ENCODE measurements around the gene GIMAP2.

Gene GIMAP2

DNA sequence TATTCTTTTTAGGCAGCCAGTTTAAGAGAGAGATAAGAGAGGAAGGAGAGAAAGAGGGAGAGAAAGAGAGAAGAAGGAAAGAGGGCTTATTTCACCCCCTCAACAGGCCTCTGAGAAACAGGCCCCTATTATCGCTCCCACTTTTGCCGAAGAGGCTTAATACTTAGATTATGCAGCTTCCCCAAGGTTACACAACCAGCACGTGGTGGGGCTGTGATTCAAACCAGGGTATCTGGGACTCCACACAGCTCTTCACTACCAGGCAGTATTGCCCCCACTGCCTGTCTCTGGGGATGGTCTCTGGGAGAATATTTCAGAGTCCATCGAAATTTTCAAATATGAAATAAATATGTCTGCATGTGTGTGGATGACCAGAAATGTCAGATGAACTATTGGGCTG is 33.9 kb downstream of the GIMAP2 start:
- WGBS (ENCODE audit: extremely low coverage, insufficient coverage, insufficient read length), result no CpG with 5 or more reads among the region's 4 CpGs

DNA sequence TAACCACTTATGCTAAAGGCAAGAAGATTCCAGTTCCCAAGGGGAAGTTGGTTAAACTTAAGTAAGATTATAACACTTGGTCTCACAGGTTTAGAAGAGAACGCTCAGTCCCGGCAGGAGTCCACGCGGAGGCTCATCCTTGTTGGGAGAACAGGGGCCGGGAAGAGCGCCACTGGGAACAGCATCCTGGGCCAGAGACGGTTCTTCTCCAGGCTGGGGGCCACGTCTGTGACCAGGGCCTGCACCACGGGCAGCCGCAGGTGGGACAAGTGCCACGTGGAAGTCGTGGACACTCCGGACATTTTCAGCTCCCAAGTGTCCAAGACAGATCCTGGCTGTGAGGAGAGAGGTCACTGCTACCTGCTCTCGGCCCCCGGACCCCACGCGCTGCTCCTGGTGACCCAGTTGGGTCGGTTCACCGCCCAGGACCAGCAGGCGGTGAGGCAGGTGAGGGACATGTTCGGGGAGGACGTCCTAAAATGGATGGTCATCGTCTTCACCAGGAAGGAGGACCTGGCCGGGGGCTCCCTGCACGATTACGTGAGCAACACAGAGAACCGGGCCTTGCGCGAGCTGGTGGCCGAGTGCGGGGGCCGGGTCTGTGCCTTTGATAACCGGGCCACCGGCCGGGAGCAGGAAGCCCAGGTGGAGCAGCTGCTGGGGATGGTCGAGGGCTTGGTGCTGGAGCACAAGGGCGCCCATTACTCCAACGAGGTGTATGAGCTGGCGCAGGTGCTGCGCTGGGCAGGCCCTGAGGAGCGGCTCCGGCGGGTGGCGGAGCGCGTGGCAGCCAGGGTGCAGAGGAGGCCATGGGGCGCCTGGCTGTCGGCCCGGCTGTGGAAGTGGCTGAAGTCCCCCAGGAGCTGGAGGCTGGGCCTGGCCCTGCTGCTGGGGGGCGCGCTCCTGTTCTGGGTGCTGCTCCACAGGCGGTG is 34.7 kb downstream of the GIMAP2 start:
- Histone ChIP-seq H3K14ac (ENCODE audit: low read length) (no peak overlapping the region), H3K4ac (ENCODE audit: low read depth, low read length) (no peak overlapping the region), H2BK120ac (ENCODE audit: insufficient read depth, low read length, poor library complexity) (no peak overlapping the region), H4K8ac (ENCODE audit: low read depth, low read length) (no peak overlapping the region), H3K18ac (ENCODE audit: low read length) (no peak overlapping the region), H3K9me3 (ENCODE audit: insufficient read depth, low read depth, low read length) (peaks cover 2% of the 10 kb centered on the region), H3K27me3 (ENCODE audit: insufficient read depth, low read length) (peaks cover 3% of the 10 kb centered on the region), H3K36me3 (ENCODE audit: control insufficient read depth in 1 of 2, insufficient read depth in 2 of 2, low read length in 2 of 2) (no peaks in the 10 kb centered on the region), H3K23ac (ENCODE audit: low read length) (no peak overlapping the region), H3K4me3 (ENCODE audit: low read depth, low read length) (no peak overlapping the region), H3K27ac (ENCODE audit: low read depth, low read length) (no peak overlapping the region), H3K79me1 (ENCODE audit: low read length) (no peaks in the 10 kb centered on the region), H3K79me2 (ENCODE audit: control insufficient read depth, insufficient read depth, low read length, poor library complexity) (no peaks in the 10 kb centered on the region), H2BK12ac (ENCODE audit: low read length) (no peak overlapping the region), H2AFZ (ENCODE audit: insufficient read depth, low read length, poor library complexity) (no peak overlapping the region), H2AK5ac (ENCODE audit: low read length) (no peak overlapping the region), H4K91ac (ENCODE audit: low read depth, low read length) (no peak overlapping the region), H2BK5ac (ENCODE audit: low read depth, low read length, poor library complexity) (no peak overlapping the region), H4K12ac (ENCODE audit: low read depth, low read length) (no peak overlapping the region), H3K9ac (ENCODE audit: low read length) (no peak overlapping the region), H3K4me1 (ENCODE audit: control insufficient read depth in 1 of 2, insufficient read depth in 2 of 2, low read length in 2 of 2) (no peaks in the 10 kb centered on the region), H3K4me2 (ENCODE audit: low read length) (no peak overlapping the region)
- no CpG with 5 or more reads among the region's 52 CpGs for WGBS (ENCODE audit: extremely low coverage, insufficient coverage, insufficient read length)
- no peak for DNase-seq

More for the DNA sequence above, 33.9 kb downstream of the GIMAP2 start:
- no peak overlapping the region for H3K9ac ChIP-seq (ENCODE audit: low read length)
- no peak overlapping the region for H2BK120ac ChIP-seq (ENCODE audit: insufficient read depth, low read length, poor library complexity)
- no peak overlapping the region for H2BK12ac ChIP-seq (ENCODE audit: low read length)
- H3K23ac ChIP-seq (ENCODE audit: low read length), result no peak overlapping the region
- no peak for DNase-seq
- no peak overlapping the region for H3K4me3 ChIP-seq (ENCODE audit: low read depth, low read length)
- no peak overlapping the region for H3K4me2 ChIP-seq (ENCODE audit: low read length)
- H2BK5ac ChIP-seq (ENCODE audit: low read depth, low read length, poor library complexity), result no peak overlapping the region
- no peak overlapping the region for H3K14ac ChIP-seq (ENCODE audit: low read length)
- H3K27me3 ChIP-seq (ENCODE audit: insufficient read depth, low read length), result peaks cover 3% of the 10 kb centered on the region
- no peak overlapping the region for H4K12ac ChIP-seq (ENCODE audit: low read depth, low read length)
- H3K4ac ChIP-seq (ENCODE audit: low read depth, low read length), result no peak overlapping the region
- H2AK5ac ChIP-seq (ENCODE audit: low read length), result no peak overlapping the region
- no peaks in the 10 kb centered on the region for H3K36me3 ChIP-seq (ENCODE audit: control insufficient read depth in 1 of 2, insufficient read depth in 2 of 2, low read length in 2 of 2)
- H3K79me1 ChIP-seq (ENCODE audit: low read length), result no peaks in the 10 kb centered on the region
- H4K91ac ChIP-seq (ENCODE audit: low read depth, low read length), result no peak overlapping the region
- H3K18ac ChIP-seq (ENCODE audit: low read length), result no peak overlapping the region
- no peaks in the 10 kb centered on the region for H3K4me1 ChIP-seq (ENCODE audit: control insufficient read depth in 1 of 2, insufficient read depth in 2 of 2, low read length in 2 of 2)
- H3K9me3 ChIP-seq (ENCODE audit: insufficient read depth, low read depth, low read length), result peaks cover 2% of the 10 kb centered on the region
- H4K8ac ChIP-seq (ENCODE audit: low read depth, low read length), result no peak overlapping the region
- no peak overlapping the region for H2AFZ ChIP-seq (ENCODE audit: insufficient read depth, low read length, poor library complexity)
- H3K27ac ChIP-seq (ENCODE audit: low read depth, low read length), result no peak overlapping the region
- no peaks in the 10 kb centered on the region for H3K79me2 ChIP-seq (ENCODE audit: control insufficient read depth, insufficient read depth, low read length, poor library complexity)

DNA sequence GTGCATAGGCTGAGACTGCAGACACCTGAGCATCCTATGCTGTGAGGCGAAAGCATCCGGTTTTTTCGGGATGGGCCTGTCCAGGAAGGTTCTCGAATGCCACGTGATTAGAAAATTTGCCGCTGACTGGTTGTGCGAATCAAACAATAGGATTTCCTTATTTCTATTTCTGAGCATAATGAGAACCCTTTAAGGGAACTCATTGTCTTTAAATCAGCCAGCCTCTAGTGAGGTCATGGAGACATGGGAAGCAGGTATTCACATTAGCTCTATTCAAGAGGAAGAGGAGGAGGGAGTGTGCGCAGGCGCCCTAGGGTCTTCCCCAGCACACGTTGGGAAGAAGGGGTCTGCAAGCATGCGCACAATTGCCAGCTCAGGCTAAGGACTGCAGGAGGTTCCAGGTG is 36.5 kb downstream of the GIMAP2 start:
- DNase-seq, result no peak
- no peak overlapping the region for H3K23ac ChIP-seq (ENCODE audit: low read length)
- H3K79me1 ChIP-seq (ENCODE audit: low read length), result no peaks in the 10 kb centered on the region
- H3K27ac ChIP-seq (ENCODE audit: low read depth, low read length), result no peak overlapping the region
- H3K4me1 ChIP-seq (ENCODE audit: control insufficient read depth in 1 of 2, insufficient read depth in 2 of 2, low read length in 2 of 2), result no peaks in the 10 kb centered on the region
- no peak overlapping the region for H3K18ac ChIP-seq (ENCODE audit: low read length)
- no peak overlapping the region for H3K4ac ChIP-seq (ENCODE audit: low read depth, low read length)
- peaks cover 3% of the 10 kb centered on the region for H3K9me3 ChIP-seq (ENCODE audit: insufficient read depth, low read depth, low read length)
- H4K8ac ChIP-seq (ENCODE audit: low read depth, low read length), result no peak overlapping the region
- no peaks in the 10 kb centered on the region for H3K79me2 ChIP-seq (ENCODE audit: control insufficient read depth, insufficient read depth, low read length, poor library complexity)
- H2BK5ac ChIP-seq (ENCODE audit: low read depth, low read length, poor library complexity), result no peak overlapping the region
- H3K27me3 ChIP-seq (ENCODE audit: insufficient read depth, low read length), result no peaks in the 10 kb centered on the region
- H3K36me3 ChIP-seq (ENCODE audit: control insufficient read depth in 1 of 2, insufficient read depth in 2 of 2, low read length in 2 of 2), result no peaks in the 10 kb centered on the region
- no peak overlapping the region for H2BK120ac ChIP-seq (ENCODE audit: insufficient read depth, low read length, poor library complexity)
- H4K91ac ChIP-seq (ENCODE audit: low read depth, low read length), result no peak overlapping the region
- H3K4me2 ChIP-seq (ENCODE audit: low read length), result no peak overlapping the region
- no peak overlapping the region for H2BK12ac ChIP-seq (ENCODE audit: low read length)
- H3K4me3 ChIP-seq (ENCODE audit: low read depth, low read length), result no peak overlapping the region
- H2AFZ ChIP-seq (ENCODE audit: insufficient read depth, low read length, poor library complexity), result no peak overlapping the region
- WGBS (ENCODE audit: extremely low coverage, insufficient coverage, insufficient read length), result no CpG with 5 or more reads among the region's 11 CpGs
- H4K12ac ChIP-seq (ENCODE audit: low read depth, low read length), result no peak overlapping the region
- H3K14ac ChIP-seq (ENCODE audit: low read length), result no peak overlapping the region
- H2AK5ac ChIP-seq (ENCODE audit: low read length), result no peak overlapping the region
- no peak overlapping the region for H3K9ac ChIP-seq (ENCODE audit: low read length)

DNA sequence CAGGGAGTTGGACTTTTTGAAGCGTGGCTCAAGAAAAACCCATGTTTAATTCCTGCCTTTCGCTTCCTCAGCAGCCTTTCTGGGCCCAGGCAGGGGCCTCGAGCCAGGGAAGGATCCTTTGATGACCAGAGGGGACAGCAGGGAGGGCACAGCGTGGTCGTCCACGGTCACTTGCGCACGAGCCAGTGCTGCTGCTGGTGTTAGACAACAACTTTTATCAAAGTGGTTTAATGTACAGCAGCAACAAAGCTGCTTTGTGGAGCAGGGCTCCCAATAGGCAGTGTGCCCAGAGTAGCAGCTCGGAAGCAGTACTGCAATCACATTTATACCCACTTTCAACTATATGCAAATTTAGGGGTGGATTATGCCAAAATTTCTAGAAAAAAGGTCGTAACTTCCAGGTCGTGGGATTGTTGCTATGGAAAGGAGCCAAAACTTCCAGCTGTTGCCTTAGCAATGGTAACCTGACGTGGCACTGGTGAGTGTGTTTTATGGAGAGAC is 37.0 kb downstream of the GIMAP2 start:
- H2BK12ac ChIP-seq (ENCODE audit: low read length), result no peak overlapping the region
- H3K27ac ChIP-seq (ENCODE audit: low read depth, low read length), result no peak overlapping the region
- no CpG with 5 or more reads among the region's 12 CpGs for WGBS (ENCODE audit: extremely low coverage, insufficient coverage, insufficient read length)
- H3K14ac ChIP-seq (ENCODE audit: low read length), result no peak overlapping the region
- peaks cover 3% of the 10 kb centered on the region for H3K9me3 ChIP-seq (ENCODE audit: insufficient read depth, low read depth, low read length)
- DNase-seq, result no peak
- H3K4ac ChIP-seq (ENCODE audit: low read depth, low read length), result no peak overlapping the region
- H2AFZ ChIP-seq (ENCODE audit: insufficient read depth, low read length, poor library complexity), result no peak overlapping the region
- H4K8ac ChIP-seq (ENCODE audit: low read depth, low read length), result no peak overlapping the region
- no peak overlapping the region for H4K91ac ChIP-seq (ENCODE audit: low read depth, low read length)
- H3K18ac ChIP-seq (ENCODE audit: low read length), result no peak overlapping the region
- H3K9ac ChIP-seq (ENCODE audit: low read length), result no peak overlapping the region
- H2BK120ac ChIP-seq (ENCODE audit: insufficient read depth, low read length, poor library complexity), result no peak overlapping the region
- no peak overlapping the region for H2BK5ac ChIP-seq (ENCODE audit: low read depth, low read length, poor library complexity)
- no peak overlapping the region for H4K12ac ChIP-seq (ENCODE audit: low read depth, low read length)
- H3K27me3 ChIP-seq (ENCODE audit: insufficient read depth, low read length), result no peaks in the 10 kb centered on the region
- no peak overlapping the region for H3K4me3 ChIP-seq (ENCODE audit: low read depth, low read length)
- H3K4me1 ChIP-seq (ENCODE audit: control insufficient read depth in 1 of 2, insufficient read depth in 2 of 2, low read length in 2 of 2), result no peaks in the 10 kb centered on the region
- H3K79me1 ChIP-seq (ENCODE audit: low read length), result no peaks in the 10 kb centered on the region
- no peak overlapping the region for H3K23ac ChIP-seq (ENCODE audit: low read length)
- H3K79me2 ChIP-seq (ENCODE audit: control insufficient read depth, insufficient read depth, low read length, poor library complexity), result no peaks in the 10 kb centered on the region
- no peak overlapping the region for H3K4me2 ChIP-seq (ENCODE audit: low read length)
- H3K36me3 ChIP-seq (ENCODE audit: control insufficient read depth in 1 of 2, insufficient read depth in 2 of 2, low read length in 2 of 2), result no peaks in the 10 kb centered on the region
- no peak overlapping the region for H2AK5ac ChIP-seq (ENCODE audit: low read length)
